GM12878 (cell line): ENCODE measurements around the gene KDM4C. TPM values are rescaled to one million over a fixed set of nuclear protein-coding genes. Genes with fewer than 3 reads are reported as not detected.

Experiments
- ATF7 ChIP-seq: fragments of 450-650 bp; IDR thresholded peaks from 2 replicates; pipeline ENCODE4 v1.6.1; 2016; ENCODE audit warnings: low read depth, mild to moderate bottlenecking
- CBFB ChIP-seq: IDR thresholded peaks from 2 replicates; pipeline ENCODE4 v1.6.1; 2016; ENCODE audit warnings: antibody characterized with exemption, low read depth
- GATAD2B ChIP-seq: fragments of 450-650 bp; conservative IDR thresholded peaks from 2 replicates; pipeline ENCODE4 v1.6.1; 2017; ENCODE audit warnings: low read depth, mild to moderate bottlenecking, moderate library complexity
- IKZF2 ChIP-seq, 2 experiments: fragments of 450-650 bp; IDR thresholded peaks; 2 replicates each; pipeline ENCODE4 v1.6.1; 2017; ENCODE audit warnings: mild to moderate bottlenecking in 2 of 2, moderate library complexity in 2 of 2
- KDM1A ChIP-seq: fragments of 200-600 bp; sonication (generic); IDR thresholded peaks from 2 replicates; pipeline ENCODE4 v1.6.1; 2016; ENCODE audit warnings: borderline replicate concordance
- MYC ChIP-seq: IDR thresholded peaks from 2 replicates; pipeline ENCODE4 v1.6.1; 2011; ENCODE audit warnings: mild to moderate bottlenecking, low read length, moderate library complexity, inconsistent platforms; ENCODE audit not compliant: insufficient read depth, insufficient replicate concordance, insufficient read length, severe bottlenecking
- NFYB ChIP-seq: IDR thresholded peaks from 2 replicates; pipeline ENCODE4 v1.6.1; 2011; ENCODE audit warnings: low read depth, mild to moderate bottlenecking, low read length, improper control_type of control experiment, moderate library complexity; ENCODE audit not compliant: insufficient read depth
- PAX5 ChIP-seq: IDR thresholded peaks from 2 replicates; pipeline ENCODE4 v1.6.1; 2011; ENCODE audit warnings: low read depth, low read length, borderline replicate concordance
- PML ChIP-seq: IDR thresholded peaks from 2 replicates; pipeline ENCODE4 v1.6.1; 2012; ENCODE audit warnings: low read length, inconsistent platforms
- RAD51 ChIP-seq: fragments of 450-650 bp; IDR thresholded peaks from 2 replicates; pipeline ENCODE4 v1.6.1; 2016; ENCODE audit warnings: moderate library complexity, mild to moderate bottlenecking, inconsistent platforms
- RCOR1 ChIP-seq: conservative IDR thresholded peaks from 2 replicates; pipeline ENCODE4 v1.6.1; 2012; ENCODE audit warnings: low read depth, low read length, improper control_type of control experiment
- SMAD1 ChIP-seq: fragments of 450-650 bp; IDR thresholded peaks from 2 replicates; pipeline ENCODE4 v1.6.1; 2018; ENCODE audit warnings: mild to moderate bottlenecking, low read depth; ENCODE audit not compliant: partially characterized antibody
- SUZ12 ChIP-seq: fragments of 200-600 bp; sonication (generic); IDR thresholded peaks from one replicate; pipeline ENCODE4 v1.6.1; 2018; ENCODE audit warnings: antibody characterized with exemption, mild to moderate bottlenecking; ENCODE audit not compliant: unreplicated experiment
- ZNF207 ChIP-seq: fragments of 450-650 bp; IDR thresholded peaks from 2 replicates; pipeline ENCODE4 v1.6.1; 2014; ENCODE audit warnings: antibody characterized with exemption, mild to moderate bottlenecking, borderline replicate concordance
- ZNF24 ChIP-seq: fragments of 450-650 bp; IDR thresholded peaks from 2 replicates; pipeline ENCODE4 v1.6.1; 2017; ENCODE audit warnings: antibody characterized with exemption, mild to moderate bottlenecking
- polyA plus RNA-seq, 11 experiments: library from polyadenylated mRNA; depleted of rRNA in 4 of 11; unstranded in 6 of 11; stranded (reverse) in 5 of 11; fragments of >200 nt; fragmentation: Nextera tagmentation in 4 of 11; fragmentation: Illumina TruSeq in 1 of 11; extraction: Ambion mirVana in 4 of 11; extraction: Trizol in 1 of 11; gene quantifications; 1 replicate in 1 of 11; 2 replicates in 10 of 11; pipeline versions ENCODE4 v1.2.1 to v1.2.3, GENCODE V29; 2011 to 2016; ENCODE audit warnings: inconsistent platforms in 2 of 11, missing spikeins in 2 of 11, low read depth in 1 of 11
- total RNA-seq, 4 experiments: library from RNA; depleted of rRNA in 3 of 4; stranded (reverse); fragments of >200 nt in 3 of 4; fragmentation: Illumina TruSeq in 1 of 4; extraction: Trizol in 1 of 4; gene quantifications; 2 replicates each; pipeline versions ENCODE4 v1.2.1 to v1.2.3, GENCODE V29; 2013 to 2021
- TF ChIP-seq, protein P1 (sequence below): fragments of 450-650 bp; IDR thresholded peaks from 2 replicates; pipeline ENCODE4 v1.6.1; 2018; ENCODE audit warnings: mild to moderate bottlenecking, low read depth, moderate library complexity; ENCODE audit not compliant: partially characterized antibody
- TF ChIP-seq, protein P2 (sequence below): fragments of 450-650 bp; formaldehyde crosslinking; IDR thresholded peaks from 2 replicates; pipeline ENCODE4 v1.4.0; 2020; ENCODE audit warnings: mild to moderate bottlenecking, moderate library complexity
- TF ChIP-seq, protein P3 (sequence below): fragments of 450-650 bp; IDR thresholded peaks from 2 replicates; pipeline ENCODE4 v1.6.1; 2017; ENCODE audit warnings: mild to moderate bottlenecking, low read depth, inconsistent platforms; ENCODE audit not compliant: poor library complexity, severe bottlenecking
- TF ChIP-seq, protein P4 (sequence below): IDR thresholded peaks from 2 replicates; pipeline ENCODE4 v1.6.1; 2012; ENCODE audit warnings: low read length, inconsistent platforms

KDM4C gene
- total and polyA plus RNA-seq, 10 of the 15 experiments (the other 5 are each of a cell fraction or from before 2014, with no cell fraction given), result 6.8 to 41.2 (median 20.1) TPM

DNA sequence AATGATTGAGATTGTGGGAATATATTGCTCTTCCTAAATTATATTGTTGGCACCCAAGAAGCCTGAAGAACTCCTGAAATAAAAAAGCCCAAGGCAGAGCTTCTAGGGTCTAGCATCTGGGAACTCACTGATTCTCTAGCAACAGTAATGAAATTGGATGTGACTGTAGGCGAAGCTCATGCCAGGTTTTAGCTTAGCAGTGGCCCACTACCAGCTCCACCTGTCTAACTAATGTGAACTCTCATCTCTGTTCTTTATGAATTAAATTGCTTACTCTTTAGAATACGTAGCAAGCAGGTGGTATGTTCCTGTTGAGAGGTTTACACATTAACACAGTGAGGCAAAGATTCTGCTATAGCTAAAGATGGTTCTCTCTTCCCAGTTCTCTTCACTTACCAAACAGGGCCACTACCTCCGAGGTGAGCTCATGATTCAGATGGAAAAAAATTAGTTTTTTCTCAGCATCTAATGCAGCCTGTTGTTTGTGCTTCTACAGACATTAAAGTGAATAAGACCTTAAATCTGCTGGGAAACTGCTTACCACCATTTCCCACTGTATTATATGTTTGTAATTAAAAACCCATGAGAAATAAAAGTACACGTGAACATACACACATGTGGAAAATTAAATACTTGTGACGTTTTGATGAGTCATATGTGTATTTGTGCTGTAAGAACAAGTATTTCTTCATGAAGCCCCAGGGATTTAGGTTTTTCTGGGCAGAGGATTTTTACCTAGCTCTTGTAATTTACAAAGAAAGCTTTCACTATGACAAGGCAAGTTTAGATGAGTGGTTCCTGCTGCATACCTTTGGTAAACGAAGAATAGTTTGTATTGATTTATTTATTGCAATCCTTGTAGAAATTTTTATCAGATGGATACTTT lies 360.1 kb downstream of the KDM4C start (continued):
- TF ChIP-seq, protein P1, sequence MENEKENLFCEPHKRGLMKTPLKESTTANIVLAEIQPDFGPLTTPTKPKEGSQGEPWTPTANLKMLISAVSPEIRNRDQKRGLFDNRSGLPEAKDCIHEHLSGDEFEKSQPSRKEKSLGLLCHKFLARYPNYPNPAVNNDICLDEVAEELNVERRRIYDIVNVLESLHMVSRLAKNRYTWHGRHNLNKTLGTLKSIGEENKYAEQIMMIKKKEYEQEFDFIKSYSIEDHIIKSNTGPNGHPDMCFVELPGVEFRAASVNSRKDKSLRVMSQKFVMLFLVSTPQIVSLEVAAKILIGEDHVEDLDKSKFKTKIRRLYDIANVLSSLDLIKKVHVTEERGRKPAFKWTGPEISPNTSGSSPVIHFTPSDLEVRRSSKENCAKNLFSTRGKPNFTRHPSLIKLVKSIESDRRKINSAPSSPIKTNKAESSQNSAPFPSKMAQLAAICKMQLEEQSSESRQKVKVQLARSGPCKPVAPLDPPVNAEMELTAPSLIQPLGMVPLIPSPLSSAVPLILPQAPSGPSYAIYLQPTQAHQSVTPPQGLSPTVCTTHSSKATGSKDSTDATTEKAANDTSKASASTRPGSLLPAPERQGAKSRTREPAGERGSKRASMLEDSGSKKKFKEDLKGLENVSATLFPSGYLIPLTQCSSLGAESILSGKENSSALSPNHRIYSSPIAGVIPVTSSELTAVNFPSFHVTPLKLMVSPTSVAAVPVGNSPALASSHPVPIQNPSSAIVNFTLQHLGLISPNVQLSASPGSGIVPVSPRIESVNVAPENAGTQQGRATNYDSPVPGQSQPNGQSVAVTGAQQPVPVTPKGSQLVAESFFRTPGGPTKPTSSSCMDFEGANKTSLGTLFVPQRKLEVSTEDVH, result no peak
- TF ChIP-seq, protein P2, sequence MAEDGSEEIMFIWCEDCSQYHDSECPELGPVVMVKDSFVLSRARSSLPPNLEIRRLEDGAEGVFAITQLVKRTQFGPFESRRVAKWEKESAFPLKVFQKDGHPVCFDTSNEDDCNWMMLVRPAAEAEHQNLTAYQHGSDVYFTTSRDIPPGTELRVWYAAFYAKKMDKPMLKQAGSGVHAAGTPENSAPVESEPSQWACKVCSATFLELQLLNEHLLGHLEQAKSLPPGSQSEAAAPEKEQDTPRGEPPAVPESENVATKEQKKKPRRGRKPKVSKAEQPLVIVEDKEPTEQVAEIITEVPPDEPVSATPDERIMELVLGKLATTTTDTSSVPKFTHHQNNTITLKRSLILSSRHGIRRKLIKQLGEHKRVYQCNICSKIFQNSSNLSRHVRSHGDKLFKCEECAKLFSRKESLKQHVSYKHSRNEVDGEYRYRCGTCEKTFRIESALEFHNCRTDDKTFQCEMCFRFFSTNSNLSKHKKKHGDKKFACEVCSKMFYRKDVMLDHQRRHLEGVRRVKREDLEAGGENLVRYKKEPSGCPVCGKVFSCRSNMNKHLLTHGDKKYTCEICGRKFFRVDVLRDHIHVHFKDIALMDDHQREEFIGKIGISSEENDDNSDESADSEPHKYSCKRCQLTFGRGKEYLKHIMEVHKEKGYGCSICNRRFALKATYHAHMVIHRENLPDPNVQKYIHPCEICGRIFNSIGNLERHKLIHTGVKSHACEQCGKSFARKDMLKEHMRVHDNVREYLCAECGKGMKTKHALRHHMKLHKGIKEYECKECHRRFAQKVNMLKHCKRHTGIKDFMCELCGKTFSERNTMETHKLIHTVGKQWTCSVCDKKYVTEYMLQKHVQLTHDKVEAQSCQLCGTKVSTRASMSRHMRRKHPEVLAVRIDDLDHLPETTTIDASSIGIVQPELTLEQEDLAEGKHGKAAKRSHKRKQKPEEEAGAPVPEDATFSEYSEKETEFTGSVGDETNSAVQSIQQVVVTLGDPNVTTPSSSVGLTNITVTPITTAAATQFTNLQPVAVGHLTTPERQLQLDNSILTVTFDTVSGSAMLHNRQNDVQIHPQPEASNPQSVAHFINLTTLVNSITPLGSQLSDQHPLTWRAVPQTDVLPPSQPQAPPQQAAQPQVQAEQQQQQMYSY, result no peak
- TF ChIP-seq NFYB (no peak), PAX5 (0 out of 2 replicates have a peak, but pooled peaks have one; percentile 13), ATF7 (peak; percentile 82), GATAD2B (peak; percentile 62), ZNF24 (peak; percentile 26; the same call in 1 of the 2 replicates), KDM1A (no peak), RAD51 (peak; percentile 47; the same call in 1 of the 2 replicates), MYC (no peak), SUZ12 (no peak), IKZF2 (IDR thresholded peaks at IDR 0.05) (peak; percentile 55 to 76; a peak in 3 of 4 replicates), RCOR1 (no peak), PML (0 out of 2 replicates have a peak, but pooled peaks have one; percentile 39), SMAD1 (peak; percentile 70), ZNF207 (no peak), CBFB (peak; percentile 46; the same call in 1 of the 2 replicates)
- TF ChIP-seq, protein P3, sequence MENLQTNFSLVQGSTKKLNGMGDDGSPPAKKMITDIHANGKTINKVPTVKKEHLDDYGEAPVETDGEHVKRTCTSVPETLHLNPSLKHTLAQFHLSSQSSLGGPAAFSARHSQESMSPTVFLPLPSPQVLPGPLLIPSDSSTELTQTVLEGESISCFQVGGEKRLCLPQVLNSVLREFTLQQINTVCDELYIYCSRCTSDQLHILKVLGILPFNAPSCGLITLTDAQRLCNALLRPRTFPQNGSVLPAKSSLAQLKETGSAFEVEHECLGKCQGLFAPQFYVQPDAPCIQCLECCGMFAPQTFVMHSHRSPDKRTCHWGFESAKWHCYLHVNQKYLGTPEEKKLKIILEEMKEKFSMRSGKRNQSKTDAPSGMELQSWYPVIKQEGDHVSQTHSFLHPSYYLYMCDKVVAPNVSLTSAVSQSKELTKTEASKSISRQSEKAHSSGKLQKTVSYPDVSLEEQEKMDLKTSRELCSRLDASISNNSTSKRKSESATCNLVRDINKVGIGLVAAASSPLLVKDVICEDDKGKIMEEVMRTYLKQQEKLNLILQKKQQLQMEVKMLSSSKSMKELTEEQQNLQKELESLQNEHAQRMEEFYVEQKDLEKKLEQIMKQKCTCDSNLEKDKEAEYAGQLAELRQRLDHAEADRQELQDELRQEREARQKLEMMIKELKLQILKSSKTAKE, result peak; percentile 46
- TF ChIP-seq, protein P4, sequence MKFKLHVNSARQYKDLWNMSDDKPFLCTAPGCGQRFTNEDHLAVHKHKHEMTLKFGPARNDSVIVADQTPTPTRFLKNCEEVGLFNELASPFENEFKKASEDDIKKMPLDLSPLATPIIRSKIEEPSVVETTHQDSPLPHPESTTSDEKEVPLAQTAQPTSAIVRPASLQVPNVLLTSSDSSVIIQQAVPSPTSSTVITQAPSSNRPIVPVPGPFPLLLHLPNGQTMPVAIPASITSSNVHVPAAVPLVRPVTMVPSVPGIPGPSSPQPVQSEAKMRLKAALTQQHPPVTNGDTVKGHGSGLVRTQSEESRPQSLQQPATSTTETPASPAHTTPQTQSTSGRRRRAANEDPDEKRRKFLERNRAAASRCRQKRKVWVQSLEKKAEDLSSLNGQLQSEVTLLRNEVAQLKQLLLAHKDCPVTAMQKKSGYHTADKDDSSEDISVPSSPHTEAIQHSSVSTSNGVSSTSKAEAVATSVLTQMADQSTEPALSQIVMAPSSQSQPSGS, result peak; percentile 89
